GM21423 (cell line): ENCODE data around the gene F11.
"Not testable (repeated sequence)": the region's sequence is repeated elsewhere in the genome, so short reads cannot be mapped to it uniquely, and the experiment has no call there.

Source experiments
- ATAC-seq: cut with Tn5 transposase; IDR thresholded peaks from one replicate; pipeline ENCODE4 v1.9.1; 2021; ENCODE audit warnings: mild to moderate bottlenecking, moderate library complexity; ENCODE audit not compliant: unreplicated experiment

The F11 gene

DNA sequence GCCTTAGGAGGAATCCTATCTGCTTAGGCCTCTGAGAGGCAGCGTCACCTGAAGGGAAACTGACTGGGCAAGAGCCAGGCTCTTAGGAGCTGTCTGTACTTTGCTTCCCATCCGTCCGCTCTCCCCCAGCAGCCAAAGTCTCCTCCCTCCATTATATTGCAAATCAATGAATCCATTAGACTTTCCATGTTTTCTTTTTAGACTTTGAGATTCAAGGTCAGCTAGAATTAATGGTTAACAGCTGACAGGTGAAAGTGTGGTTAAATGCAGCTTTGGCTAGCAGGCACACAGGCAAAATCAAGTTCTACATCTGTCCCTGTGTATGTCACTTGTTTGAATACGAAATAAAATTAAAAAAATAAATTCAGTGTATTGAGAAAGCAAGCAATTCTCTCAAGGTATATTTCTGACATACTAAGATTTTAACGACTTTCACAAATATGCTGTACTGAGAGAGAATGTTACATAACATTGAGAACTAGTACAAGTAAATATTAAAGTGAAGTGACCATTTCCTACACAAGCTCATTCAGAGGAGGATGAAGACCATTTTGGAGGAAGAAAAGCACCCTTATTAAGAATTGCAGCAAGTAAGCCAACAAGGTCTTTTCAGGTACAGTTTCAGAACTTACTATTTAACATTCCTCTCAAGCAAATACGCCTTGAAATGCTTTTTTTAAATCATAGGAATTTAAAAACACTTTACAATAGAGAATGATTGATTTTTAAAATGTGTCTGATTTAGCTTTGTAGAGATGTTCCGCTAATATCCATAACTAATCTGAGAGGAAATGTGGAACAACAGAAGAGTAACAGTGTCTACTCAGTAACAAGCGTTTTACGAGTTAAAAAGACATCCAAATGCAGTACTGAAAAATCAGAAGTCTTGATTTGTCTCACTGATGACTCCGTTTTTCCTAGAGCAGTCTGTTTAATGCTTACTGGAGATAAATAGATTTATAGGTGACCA, at the start of gene F11:
Gene F11 (plus strand): TSS at position 507 of the 970 bp plus-strand sequence. CDS start 948 bp downstream, outside the sequence.
- ATAC-seq, result no peak

DNA sequence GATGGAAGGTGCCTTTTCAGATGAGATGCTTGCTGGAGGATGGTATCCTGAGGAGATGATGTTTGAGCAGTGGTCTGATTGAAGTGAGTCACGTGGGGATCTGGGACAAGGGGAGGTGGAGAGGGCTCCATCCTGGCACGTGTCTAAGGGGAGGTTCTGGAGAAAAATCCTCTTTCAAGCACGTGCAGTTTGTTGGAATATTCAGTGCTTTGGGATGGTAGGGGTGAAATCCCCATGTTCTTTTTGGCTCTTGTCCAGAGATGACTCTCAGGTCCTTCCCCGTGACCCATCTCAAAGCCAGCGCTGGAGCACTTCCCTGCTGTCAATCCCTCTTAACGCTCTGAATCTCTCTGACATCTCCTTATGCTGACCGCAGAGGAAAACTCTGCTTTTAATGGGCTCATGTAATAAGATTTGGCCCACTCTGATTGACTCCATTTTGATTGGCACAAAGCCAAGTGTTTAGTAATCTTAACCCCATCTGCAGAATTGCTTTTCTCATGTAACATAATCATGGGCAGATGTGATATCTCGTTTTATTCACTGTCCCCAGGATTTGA, 49.4 kb upstream of the F11 start:
- ATAC-seq, result no peak

DNA sequence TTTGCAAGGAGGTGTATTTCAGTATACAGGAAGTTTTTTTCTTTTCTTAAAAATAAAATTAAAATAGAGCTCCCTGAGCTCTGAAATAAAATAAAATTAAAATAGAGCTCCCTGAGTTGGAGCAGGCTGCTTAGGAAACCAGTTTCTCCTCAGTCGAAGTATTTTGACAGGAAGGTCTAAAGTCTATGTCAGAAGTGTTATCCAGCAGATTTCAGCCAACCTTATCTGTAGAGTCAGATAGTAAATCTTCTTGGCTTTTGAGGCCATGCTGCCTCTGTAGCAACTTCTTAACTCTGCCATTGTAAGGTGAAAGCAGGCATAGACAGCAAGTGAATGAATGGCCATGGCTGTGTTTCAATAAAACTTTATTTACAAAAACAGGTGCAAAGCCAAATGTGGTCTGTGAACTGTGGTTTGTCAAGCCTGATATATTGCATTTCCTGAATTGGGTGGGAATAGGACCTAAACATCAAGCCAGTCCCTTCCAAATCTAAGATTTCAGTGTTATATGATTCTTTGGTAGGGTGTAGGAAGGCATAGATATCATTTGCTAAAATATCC, 48.2 kb upstream of the F11 start:
- ATAC-seq, result no peak

DNA sequence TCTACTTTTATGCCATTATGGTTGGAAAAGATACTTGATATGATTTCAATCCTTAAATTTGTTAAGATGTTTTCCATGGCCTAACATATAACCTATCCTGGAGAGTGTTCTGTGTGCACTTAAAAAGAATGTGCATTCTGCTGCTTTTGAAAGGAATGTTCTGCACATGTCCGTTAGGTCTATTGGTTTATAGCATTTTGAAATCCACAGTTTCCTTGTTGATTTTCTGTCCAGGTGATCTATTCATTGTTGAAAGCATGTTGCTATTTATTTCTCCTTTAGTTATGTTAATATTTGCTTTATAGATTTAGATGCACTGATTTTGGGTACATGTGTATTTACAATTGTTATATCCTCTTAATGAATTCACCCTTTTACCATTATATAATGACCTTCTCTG, 44.4 kb upstream of the F11 start:
- ATAC-seq, result no peak

DNA sequence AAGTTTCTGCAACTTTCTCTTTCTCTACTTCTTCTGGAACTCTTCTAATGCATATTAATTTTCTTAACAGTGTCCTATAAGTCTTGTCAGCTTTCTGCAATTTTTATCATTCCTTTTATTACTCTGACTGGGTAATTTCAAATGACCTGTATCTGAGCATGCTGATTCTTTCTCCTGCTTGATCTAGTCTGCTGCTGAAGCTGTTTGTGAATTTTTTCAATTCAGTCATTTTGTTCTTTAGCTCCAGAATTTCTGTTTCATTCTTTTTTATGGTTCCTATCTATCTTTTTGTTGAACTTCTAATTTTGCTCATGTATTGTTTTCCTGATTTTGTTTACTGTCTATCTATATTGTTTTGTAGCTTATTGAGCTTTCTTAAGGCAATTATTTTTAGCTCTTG, 40.1 kb upstream of the F11 start:
- no peak for ATAC-seq

DNA sequence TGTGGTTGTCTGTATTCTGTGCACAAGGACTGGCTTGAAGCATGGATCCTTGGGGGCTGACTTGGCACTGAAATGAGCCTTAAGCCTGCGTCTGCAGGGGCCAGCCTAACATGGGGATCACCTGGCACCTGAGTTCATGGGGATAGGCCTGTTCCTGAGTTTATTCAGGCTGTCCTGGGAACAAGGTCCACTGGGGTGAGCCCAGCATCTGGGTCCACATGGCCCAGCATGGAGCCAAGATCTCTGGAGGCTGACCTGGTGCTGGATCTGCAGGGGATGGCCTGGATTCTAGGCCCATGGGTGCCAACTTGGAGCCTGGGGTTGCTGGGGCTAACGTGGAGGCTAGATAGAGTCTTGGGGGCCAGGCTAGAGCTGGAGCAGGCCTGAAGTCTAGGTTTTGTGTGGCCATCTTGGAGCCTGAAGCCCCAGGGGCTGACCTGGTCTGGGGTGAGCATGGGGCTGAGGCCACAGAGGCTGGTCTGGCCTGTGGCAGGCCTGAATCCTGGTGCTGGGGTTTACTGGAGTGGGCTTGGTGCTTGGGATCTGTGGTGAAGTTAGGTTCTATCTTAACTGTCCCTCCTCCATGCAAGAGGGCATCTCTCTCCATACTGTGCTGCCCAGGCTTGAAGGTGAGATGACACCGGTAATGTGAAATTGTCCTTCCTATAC, 39.3 kb upstream of the F11 start:
- no peak for ATAC-seq

DNA sequence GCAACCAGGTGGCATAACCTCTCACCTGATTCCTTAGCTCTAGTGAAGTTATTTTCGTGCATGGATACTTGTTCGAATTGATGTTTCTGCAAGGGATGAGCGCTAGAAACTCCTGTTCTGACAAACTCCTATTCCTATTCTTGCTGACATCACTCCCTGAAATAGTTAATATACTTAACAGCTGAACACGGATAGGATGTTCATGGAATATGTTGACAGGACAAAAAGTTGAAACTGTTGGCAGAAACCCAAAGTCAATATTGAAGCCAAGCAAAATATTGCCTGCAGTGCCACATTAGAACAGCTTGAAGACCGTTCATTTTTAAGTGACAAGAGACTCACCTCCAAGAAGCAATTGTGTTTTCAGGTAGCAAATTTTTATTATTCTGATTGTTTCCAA, 38.8 kb upstream of the F11 start, which contains the start of gene KLKB1:
Gene KLKB1 (plus strand): TSS at position 287 of the 400 bp plus-strand sequence. CDS start 689 bp downstream, outside the sequence.
- ATAC-seq, result no peak

DNA sequence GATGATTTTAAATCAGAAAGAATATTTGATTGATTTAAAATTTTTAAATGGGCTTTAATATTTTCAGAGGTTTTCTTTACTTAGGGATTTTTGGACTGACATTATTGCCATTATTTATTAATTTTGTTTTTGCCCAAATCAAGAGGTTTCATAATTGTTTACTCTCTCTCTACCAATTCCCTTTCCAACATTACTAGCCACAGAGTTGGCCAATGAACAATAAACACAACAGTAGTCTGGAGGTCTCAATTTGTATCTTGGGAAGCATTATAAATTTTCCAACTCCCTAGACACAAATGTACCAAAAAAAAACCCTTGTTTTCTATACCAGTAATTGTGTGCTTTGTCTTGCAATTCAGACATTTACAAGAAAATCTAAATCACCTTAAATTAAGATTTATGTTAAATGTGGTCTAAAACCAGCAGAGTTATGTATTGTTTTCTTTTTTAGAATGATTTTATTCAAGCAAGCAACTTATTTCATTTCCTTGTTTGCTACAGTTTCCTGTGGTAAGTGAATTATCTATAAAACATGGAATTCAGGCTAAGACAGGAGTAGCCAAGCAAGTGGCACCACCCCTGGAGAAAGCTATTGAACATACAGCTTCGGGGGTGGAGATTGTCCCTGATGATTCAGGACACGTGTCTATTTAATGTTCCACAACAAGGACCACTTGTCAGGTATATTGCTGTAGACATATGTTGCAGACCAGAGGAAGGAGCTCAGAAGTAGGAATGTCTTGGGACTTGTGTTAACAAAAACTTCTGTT, 38.1 kb upstream of the F11 start:
- no peak for ATAC-seq

DNA sequence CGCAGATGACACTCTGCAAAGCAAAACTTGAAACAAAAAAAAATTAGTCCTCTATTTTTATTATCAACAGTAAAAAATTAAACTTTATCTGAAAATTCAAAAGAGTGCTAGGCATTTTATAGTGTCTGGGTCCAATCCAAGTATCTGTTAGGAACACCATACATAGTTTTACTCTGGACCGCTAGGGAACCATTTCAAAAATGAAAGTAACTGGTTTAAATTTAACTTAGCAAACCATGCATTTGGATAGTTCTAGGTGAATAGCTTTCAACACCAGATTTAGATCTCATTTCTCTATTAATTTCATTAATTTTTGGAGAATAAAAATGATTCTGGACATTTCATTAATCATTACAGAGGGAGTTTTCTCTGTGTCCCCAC, 37.5 kb upstream of the F11 start:
- no peak for ATAC-seq

DNA sequence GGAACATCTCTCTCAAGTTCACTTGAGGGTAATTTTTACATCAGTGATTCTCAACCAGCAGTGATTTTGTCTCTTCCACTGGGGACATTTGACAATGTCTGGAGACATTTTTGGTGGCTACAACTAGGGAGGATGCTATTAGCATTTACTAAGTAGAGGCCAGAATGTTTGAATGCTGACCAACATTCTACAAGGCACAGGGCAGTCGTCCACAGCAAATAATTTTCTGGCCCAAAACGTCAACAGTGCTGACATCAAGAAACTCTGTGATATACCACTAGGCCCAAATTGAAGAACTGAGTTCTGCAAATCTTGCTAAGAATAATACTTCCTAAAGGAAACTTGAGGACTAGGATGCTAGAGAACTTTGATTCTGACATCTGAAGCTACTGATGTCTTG, 31.6 kb upstream of the F11 start:
- no peak for ATAC-seq

DNA sequence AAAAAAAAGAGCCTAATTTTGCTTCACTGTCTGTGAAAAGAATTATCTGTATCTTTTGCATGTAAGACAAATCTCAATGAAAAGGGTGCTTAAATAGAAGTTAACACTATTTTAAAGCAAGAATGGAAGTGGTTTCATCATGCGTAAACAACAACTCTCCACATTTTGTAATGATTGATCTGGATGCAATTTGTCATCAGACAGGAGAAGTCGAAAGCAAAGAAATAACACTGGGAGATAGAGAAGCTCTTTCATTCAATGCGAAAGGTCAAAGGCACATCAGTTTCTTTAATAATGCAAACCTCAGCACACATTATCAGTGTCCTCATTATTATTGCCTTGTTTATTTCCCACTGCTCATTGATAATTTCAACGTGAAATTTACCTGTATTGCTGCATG, 29.9 kb upstream of the F11 start:
- no peak for ATAC-seq

DNA sequence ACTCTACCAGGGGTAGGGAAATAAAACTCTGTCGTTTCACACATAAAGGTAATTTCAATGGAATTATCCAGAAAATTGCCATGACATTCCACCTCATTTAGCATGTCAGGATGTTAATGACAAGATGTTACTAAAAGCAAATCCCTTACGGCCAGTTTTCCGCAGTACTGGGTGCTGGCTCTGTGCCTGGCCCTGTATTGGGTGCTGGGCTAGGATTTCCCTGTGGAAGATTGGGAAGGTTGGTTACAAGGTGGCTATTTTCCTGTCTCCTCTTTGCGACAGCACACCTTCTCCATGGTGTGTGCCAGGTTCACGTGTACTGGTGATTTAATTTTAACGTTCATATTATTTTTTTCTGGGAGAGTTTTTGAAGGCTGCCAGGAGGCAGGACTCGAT, 25.5 kb upstream of the F11 start:
- no peak for ATAC-seq

DNA sequence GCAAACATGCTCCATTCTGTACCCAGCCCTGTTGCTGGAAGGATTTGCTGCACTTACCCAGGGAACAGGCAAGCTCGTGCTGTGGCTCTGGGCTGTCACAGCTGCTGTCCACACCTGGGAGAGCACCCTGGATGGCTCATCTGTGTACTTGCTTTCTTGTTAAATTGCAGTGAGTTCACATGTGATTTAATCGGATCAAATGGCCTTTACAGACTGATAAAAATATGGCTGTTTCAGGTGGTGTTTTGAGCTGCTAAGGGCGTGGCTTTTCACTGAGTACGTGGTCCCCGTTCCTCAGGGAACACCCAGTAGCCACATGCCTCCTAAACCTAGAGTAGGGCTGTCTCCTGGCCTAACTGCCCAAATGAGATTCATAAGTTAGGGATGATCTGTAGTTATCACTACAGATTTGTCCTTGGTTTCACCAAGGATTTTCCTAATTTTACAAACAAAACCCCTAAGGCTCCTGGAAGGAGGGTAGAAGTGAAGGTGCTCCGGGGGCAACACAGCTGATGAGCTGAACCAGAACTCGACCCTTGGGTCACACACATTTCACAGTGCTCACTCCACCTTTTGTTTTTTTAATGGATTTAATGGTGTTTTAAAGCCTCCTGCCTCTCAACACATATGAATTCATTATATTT, 25.0 kb upstream of the F11 start:
- no peak for ATAC-seq

DNA sequence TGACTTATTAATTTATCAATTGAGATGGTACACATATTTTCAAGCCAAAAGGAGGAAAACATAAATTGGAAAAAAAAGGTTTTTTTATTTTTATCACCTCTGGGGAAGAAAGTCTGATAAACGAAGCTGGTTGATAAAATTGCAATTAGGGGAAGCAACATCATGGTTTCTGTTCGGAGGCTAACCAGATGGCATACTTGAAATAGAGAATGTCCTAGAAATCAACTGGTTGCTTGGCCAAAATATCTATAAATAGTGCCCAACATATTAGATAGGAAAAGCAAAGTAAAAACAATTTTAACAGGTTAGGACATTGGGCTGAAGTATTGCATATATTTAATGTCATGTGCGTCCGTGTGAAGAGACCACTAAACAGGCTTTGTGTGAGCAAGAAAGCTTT, 24.4 kb upstream of the F11 start:
- ATAC-seq, result no peak

DNA sequence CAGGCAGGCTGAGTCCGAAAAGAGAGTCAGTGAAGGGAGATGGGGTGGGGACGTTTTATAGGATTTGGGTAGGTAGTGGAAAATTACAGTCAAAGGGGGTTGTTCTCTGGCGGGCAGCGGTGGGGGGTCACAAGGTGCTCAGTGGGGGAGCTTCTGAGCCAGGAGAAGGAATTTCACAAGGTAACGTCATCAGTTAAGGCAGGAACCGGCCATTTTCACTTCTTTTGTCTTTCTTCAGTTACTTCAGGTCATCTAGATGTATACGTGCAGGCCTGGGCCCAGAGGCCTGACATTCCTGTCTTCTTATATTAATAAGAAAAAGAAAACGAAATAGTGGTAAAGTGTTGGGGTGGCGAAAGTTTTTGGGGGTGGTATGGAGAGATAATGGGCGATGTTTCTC, 24.0 kb upstream of the F11 start:
- ATAC-seq, result not testable (repeated sequence)

DNA sequence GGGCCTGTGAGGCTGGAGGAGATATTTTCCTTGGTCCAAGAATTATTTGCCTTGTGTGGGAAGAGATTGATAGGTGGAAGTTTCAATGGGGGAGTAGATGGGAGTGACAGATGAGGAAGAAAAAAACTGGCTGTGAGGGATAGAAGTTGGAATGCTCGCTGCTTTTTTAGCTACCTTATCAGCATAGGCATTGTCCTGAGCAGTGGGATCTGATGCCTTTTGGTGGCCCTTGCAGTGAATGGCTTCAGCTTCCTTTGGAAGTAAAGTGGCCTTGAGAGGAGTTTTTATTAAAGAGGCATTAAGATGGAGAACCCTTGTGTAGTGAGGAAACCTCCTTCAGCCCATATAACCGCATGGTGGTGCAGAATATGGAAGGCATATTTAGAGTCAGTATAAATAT, 22.7 kb upstream of the F11 start:
- ATAC-seq, result no peak

DNA sequence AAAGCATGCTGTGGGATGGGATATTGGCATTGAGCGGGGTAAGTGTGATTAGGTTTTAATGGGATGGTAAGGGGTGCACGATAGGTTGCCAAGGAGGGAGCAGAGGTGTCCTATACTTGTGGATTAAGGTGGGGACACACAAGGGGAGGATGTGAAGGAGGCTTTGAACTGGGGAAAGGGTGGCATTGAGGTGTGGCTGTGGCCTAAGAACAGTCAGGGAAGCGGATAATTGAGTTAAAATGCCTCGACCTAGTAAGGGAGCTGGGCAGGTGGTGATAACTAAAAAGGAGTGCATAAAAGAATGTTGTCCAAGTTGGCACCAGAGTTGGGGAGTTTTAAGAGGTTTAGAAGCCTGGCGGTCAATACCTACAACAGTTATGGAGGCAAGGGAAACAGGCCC, 21.2 kb upstream of the F11 start:
- ATAC-seq, result no peak

DNA sequence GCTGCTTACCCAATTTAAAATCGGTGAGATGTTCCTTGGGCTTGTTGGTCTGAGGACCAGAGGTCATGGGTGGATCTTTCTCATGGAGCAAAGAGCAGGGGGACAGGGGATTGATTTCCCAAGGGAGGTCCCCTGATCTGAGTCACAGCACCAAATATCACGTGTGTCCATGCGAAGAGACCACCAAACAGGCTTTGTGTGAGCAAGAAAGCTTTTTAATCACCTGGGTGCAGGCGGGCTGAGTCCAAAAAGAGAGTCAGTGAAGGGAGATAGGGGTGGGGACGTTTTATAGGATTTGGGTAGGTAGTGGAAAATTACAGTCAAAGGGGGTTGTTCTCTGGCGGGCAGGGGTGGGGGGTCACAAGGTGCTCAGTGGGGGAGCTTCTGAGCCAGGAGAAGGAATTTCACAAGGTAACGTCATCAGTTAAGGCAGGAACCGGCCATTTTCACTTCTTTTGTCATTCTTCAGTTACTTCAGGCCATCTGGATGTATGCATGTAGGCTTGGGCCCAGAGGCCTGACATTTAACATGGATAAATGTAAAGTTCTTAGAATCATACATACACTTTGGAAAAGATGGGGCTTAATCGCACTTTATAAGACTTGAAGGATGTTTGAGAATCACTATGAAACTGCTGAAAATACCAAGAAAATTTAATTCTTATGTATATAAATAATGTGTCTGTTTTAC, 18.8 kb upstream of the F11 start:
- not testable (repeated sequence) for ATAC-seq

DNA sequence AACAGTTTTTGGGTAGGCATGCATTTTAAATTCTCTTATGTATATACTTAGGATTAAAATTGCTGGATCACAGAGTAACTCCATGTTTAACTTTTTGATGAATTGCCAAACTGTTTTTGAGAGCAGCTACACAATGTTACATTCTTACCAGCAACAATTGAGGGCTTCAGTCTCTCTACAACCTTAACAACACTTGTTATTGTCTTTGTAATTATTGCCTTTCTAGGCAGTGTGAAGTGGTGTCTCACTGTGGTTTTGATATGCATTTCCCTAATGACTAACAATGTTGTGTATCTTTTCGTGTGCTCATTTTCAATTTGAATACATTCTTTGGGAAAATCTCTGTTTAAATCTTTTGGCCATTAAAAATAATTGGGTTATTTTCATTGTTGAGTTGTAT, 17.3 kb upstream of the F11 start:
- ATAC-seq, result no peak
